Mesenchymal stem cell (in vitro differentiated cells and primary cell): ENCODE data around the gene LIN52.
A peak's percentile ranks its signal among the peaks of the same experiment; 100 is the strongest.

ENCODE experiments used
- DNase-seq: peaks from one replicate; pipeline ENCODE4 v3.0.0-alpha.2; 2013
- H2AFZ ChIP-seq: one replicate; pipeline ENCODE4 v1.6.1; 2013; ENCODE audit warnings: low read depth, mild to moderate bottlenecking, control low read depth, inconsistent platforms, low read length, moderate library complexity
- H2AK5ac ChIP-seq: 2 replicates; pipeline ENCODE4 v1.6.1; 2013; ENCODE audit warnings: low read length, moderate library complexity, mild to moderate bottlenecking, inconsistent platforms; ENCODE audit not compliant: severe bottlenecking
- H2BK120ac ChIP-seq: one replicate; pipeline ENCODE4 v1.6.1; 2013; ENCODE audit warnings: low read depth, mild to moderate bottlenecking, inconsistent platforms, low read length, moderate library complexity
- H2BK12ac ChIP-seq, 2 experiments: one replicate each; pipeline ENCODE4 v1.6.1; 2013; ENCODE audit warnings: inconsistent platforms in 2 of 2, low read length in 2 of 2, mild to moderate bottlenecking in 2 of 2, moderate library complexity in 2 of 2, control low read depth in 1 of 2
- H2BK15ac ChIP-seq: one replicate; pipeline ENCODE4 v1.6.1; 2013; ENCODE audit warnings: mild to moderate bottlenecking, low read depth, inconsistent platforms; ENCODE audit not compliant: poor library complexity, severe bottlenecking
- H2BK5ac ChIP-seq: 2 replicates; pipeline ENCODE4 v1.6.1; 2013; ENCODE audit warnings: low read depth, mild to moderate bottlenecking, low read length, control low read depth, inconsistent platforms; ENCODE audit not compliant: poor library complexity, severe bottlenecking
- H3K14ac ChIP-seq, 2 experiments: one replicate each; pipeline ENCODE4 v1.6.1; 2013; ENCODE audit warnings: inconsistent platforms in 2 of 2, low read length in 2 of 2, control low read depth in 1 of 2, mild to moderate bottlenecking in 1 of 2, moderate library complexity in 1 of 2
- H3K18ac ChIP-seq, 2 experiments: one replicate each; pipeline ENCODE4 v1.6.1; 2013; ENCODE audit warnings: inconsistent platforms in 2 of 2, low read length in 2 of 2, control low read depth in 1 of 2, low read depth in 1 of 2, mild to moderate bottlenecking in 1 of 2
- H3K23ac ChIP-seq, 2 experiments: one replicate each; pipeline ENCODE4 v1.6.1; 2013; ENCODE audit warnings: inconsistent platforms in 2 of 2, low read length in 2 of 2, mild to moderate bottlenecking in 2 of 2, moderate library complexity in 2 of 2, control low read depth in 1 of 2
- H3K27ac ChIP-seq: 2 replicates; pipeline ENCODE4 v1.5.1; 2013; ENCODE audit warnings: mild to moderate bottlenecking, moderate library complexity, low read length, control low read depth, inconsistent platforms; ENCODE audit not compliant: poor library complexity, severe bottlenecking
- H3K27me3 ChIP-seq, 2 experiments: 2 replicates each; pipeline versions ENCODE4 v1.6.1 to v1.7.0; 2013; ENCODE audit warnings: low read length in 2 of 2, mild to moderate bottlenecking in 2 of 2, moderate library complexity in 2 of 2, control low read depth in 1 of 2, inconsistent platforms in 1 of 2; ENCODE audit not compliant: control insufficient read depth in 1 of 2, insufficient read depth in 1 of 2
- H3K36me3 ChIP-seq, 2 experiments: 2 replicates each; pipeline versions ENCODE4 v1.6.1 to v1.7.0; 2013; ENCODE audit warnings: low read length in 2 of 2, control low read depth in 1 of 2, inconsistent platforms in 1 of 2, low read depth in 1 of 2, mild to moderate bottlenecking in 1 of 2; ENCODE audit not compliant: insufficient read depth in 2 of 2, control insufficient read depth in 1 of 2
- H3K4ac ChIP-seq, 2 experiments: one replicate each; pipeline ENCODE4 v1.6.1; 2013; ENCODE audit warnings: inconsistent platforms in 2 of 2, low read length in 2 of 2, mild to moderate bottlenecking in 2 of 2, moderate library complexity in 2 of 2, control low read depth in 1 of 2, low read depth in 1 of 2
- H3K4me1 ChIP-seq: 2 replicates; pipeline ENCODE4 v1.6.1; 2013; ENCODE audit warnings: low read depth, low read length, control low read depth; ENCODE audit not compliant: control insufficient read depth, insufficient read depth
- H3K4me2 ChIP-seq: 2 replicates; pipeline ENCODE4 v1.6.1; 2013; ENCODE audit warnings: low read length, mild to moderate bottlenecking, inconsistent platforms; ENCODE audit not compliant: poor library complexity, severe bottlenecking
- H3K4me3 ChIP-seq, 2 experiments: 2 replicates each; pipeline versions ENCODE4 v1.5.1 to v1.7.0; 2013; ENCODE audit warnings: low read length in 2 of 2, mild to moderate bottlenecking in 2 of 2, control low read depth in 1 of 2, low read depth in 1 of 2; ENCODE audit not compliant: insufficient read depth in 1 of 2
- H3K79me1 ChIP-seq: replicated peaks from 2 replicates; pipeline ENCODE4 v1.6.1; 2013; ENCODE audit warnings: mild to moderate bottlenecking, control low read depth, low read length, inconsistent platforms; ENCODE audit not compliant: poor library complexity, severe bottlenecking
- H3K9ac ChIP-seq: 2 replicates; pipeline ENCODE4 v1.7.0; 2013; ENCODE audit warnings: mild to moderate bottlenecking, low read length, moderate library complexity
- H3K9me3 ChIP-seq: 2 replicates; pipeline ENCODE4 v1.7.0; 2013; ENCODE audit warnings: mild to moderate bottlenecking, low read length; ENCODE audit not compliant: control insufficient read depth
- H4K8ac ChIP-seq: one replicate; pipeline ENCODE4 v1.6.1; 2013; ENCODE audit warnings: inconsistent platforms, mild to moderate bottlenecking, low read length, moderate library complexity
- H4K91ac ChIP-seq: one replicate; pipeline ENCODE4 v1.6.1; 2013; ENCODE audit warnings: mild to moderate bottlenecking, low read length, inconsistent platforms
- WGBS: methylation state at CpG from one replicate; pipeline ENCODE4 v1.1.7; 2013; ENCODE audit warnings: mixed read lengths; 5-methylcytosine and 5-hydroxymethylcytosine counted together

Gene LIN52

GRCh38 chr14:74205882-74206281 is 121.1 kb downstream of the LIN52 start:
- Histone ChIP-seq H3K27ac (no peak overlapping the region), H3K4me2 (no peak overlapping the region), H3K9ac (no peak overlapping the region), H2AK5ac (no peak overlapping the region), H3K9me3 (no peaks in the 10 kb centered on the region), H2BK5ac (no peak overlapping the region), H3K23ac (no peak overlapping the region), H2BK120ac (no peak overlapping the region), H3K4me3 (no peak overlapping the region), H3K14ac (no peak overlapping the region), H2AFZ (no peak overlapping the region), H3K27me3 (peaks cover 0 to 8% of the 10 kb centered on the region in 2 experiments), H3K18ac (peak overlapping the region in 1 of 2 experiments; percentile 15), H4K91ac (no peak overlapping the region), H2BK12ac (no peak overlapping the region), H3K4me1 (no peaks in the 10 kb centered on the region), H3K79me1 (no peaks in the 10 kb centered on the region), H3K4ac (no peak overlapping the region), H3K36me3 (peaks cover 0 to 3% of the 10 kb centered on the region in 2 experiments), H2BK15ac (no peak overlapping the region), H4K8ac (no peak overlapping the region)
- DNase-seq, result no peak
- 100% methylated on average over 1 of the region's 1 CpG for WGBS

DNA sequence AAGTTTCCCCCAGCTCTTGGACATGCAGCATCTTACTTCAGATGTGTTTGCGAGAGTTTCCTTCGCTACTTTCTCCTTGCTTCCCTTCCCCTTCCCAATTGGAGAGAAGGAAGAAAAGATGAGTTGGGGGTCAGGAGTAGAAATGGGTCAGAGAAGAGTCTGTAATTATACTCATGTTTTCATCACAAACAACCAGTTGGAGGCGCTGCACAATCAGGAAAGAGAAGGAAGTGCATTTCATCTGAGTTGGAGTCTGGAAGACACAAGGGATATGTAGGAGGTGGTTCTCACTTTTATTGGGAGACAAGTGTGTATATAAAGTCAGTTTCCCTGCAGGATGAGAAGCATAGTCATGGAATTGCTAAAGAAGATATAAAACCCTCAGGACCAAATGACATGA is 123.2 kb downstream of the LIN52 start:
- Histone ChIP-seq H2BK15ac (no peak overlapping the region), H4K8ac (no peak overlapping the region), H2BK12ac (no peak overlapping the region), H2AFZ (no peak overlapping the region), H3K23ac (no peak overlapping the region), H2AK5ac (no peak overlapping the region), H2BK120ac (no peak overlapping the region), H3K27ac (no peak overlapping the region), H3K27me3 (peaks cover 8 to 14% of the 10 kb centered on the region in 2 experiments), H3K9ac (no peak overlapping the region), H4K91ac (no peak overlapping the region), H3K18ac (no peak overlapping the region), H3K4ac (no peak overlapping the region), H2BK5ac (no peak overlapping the region), H3K4me3 (no peak overlapping the region), H3K9me3 (no peaks in the 10 kb centered on the region), H3K4me1 (no peaks in the 10 kb centered on the region), H3K79me1 (no peaks in the 10 kb centered on the region), H3K36me3 (peaks cover 0 to 3% of the 10 kb centered on the region in 2 experiments), H3K14ac (no peak overlapping the region), H3K4me2 (no peak overlapping the region)
- DNase-seq, result no peak
- WGBS, result 22% methylated on average over 1 of the region's 3 CpGs

- Histone ChIP-seq H2AK5ac (no peak overlapping the region), H2BK5ac (no peak overlapping the region), H3K79me1 (no peaks in the 10 kb centered on the region), H2BK12ac (no peak overlapping the region), H3K4ac (no peak overlapping the region), H3K4me3 (no peak overlapping the region), H3K4me1 (no peaks in the 10 kb centered on the region), H4K8ac (no peak overlapping the region), H3K23ac (no peak overlapping the region), H3K18ac (no peak overlapping the region), H3K9me3 (no peaks in the 10 kb centered on the region), H3K36me3 (no peaks in the 10 kb centered on the region), H4K91ac (no peak overlapping the region), H3K14ac (no peak overlapping the region), H2BK15ac (no peak overlapping the region), H2BK120ac (no peak overlapping the region), H2AFZ (no peak overlapping the region), H3K4me2 (no peak overlapping the region), H3K27ac (no peak overlapping the region), H3K27me3 (peaks cover 11 to 14% of the 10 kb centered on the region in 2 experiments), H3K9ac (no peak overlapping the region)
- DNase-seq, result no peak
- WGBS, result 91% methylated on average over 8 of the region's 8 CpGs
Observed at GRCh38 chr14:74208642-74209041, 123.9 kb downstream of the LIN52 start.

- H3K79me1 ChIP-seq, result no peaks in the 10 kb centered on the region
- no peak overlapping the region for H2AFZ ChIP-seq
- no peak overlapping the region for H3K4ac ChIP-seq
- no peak overlapping the region for H3K27ac ChIP-seq
- H3K18ac ChIP-seq, result no peak overlapping the region
- no peaks in the 10 kb centered on the region for H3K36me3 ChIP-seq
- H2BK120ac ChIP-seq, result no peak overlapping the region
- H3K9me3 ChIP-seq, result no peaks in the 10 kb centered on the region
- H3K23ac ChIP-seq, result no peak overlapping the region
- peaks cover 31 to 32% of the 10 kb centered on the region in 2 experiments for H3K27me3 ChIP-seq
- H3K14ac ChIP-seq, result no peak overlapping the region
- no peak overlapping the region for H3K4me3 ChIP-seq
- no peak overlapping the region for H2BK12ac ChIP-seq
- DNase-seq, result no peak
- H2AK5ac ChIP-seq, result no peak overlapping the region
- H3K4me2 ChIP-seq, result no peak overlapping the region
- H2BK15ac ChIP-seq, result no peak overlapping the region
- WGBS, result 85% methylated on average over 6 of the region's 6 CpGs
- H3K9ac ChIP-seq, result no peak overlapping the region
- H2BK5ac ChIP-seq, result no peak overlapping the region
- no peak overlapping the region for H4K91ac ChIP-seq
- no peaks in the 10 kb centered on the region for H3K4me1 ChIP-seq
- no peak overlapping the region for H4K8ac ChIP-seq
Observed at GRCh38 chr14:74211945-74212580, 127.3 kb downstream of the LIN52 start.
